Fibroblast of villous mesenchyme (primary cell): Measurements from ENCODE around the gene PEA15. TPM values are rescaled to one million over a fixed set of nuclear protein-coding genes. Genes with fewer than 3 reads are reported as not detected.

Experiments used
- DNase-seq: peaks from one replicate; pipeline ENCODE4 v3.0.0-alpha.2; 2010; ENCODE audit warnings: low read depth
- H3K4me3 ChIP-seq: 2 replicates; pipeline ENCODE4 v1.5.1; 2011; ENCODE audit warnings: low read depth, mild to moderate bottlenecking, low read length
- CTCF ChIP-seq: IDR thresholded peaks from 2 replicates; pipeline ENCODE4 v1.5.1; 2012; ENCODE audit warnings: low read depth, mild to moderate bottlenecking, low read length; ENCODE audit not compliant: insufficient read depth
- total RNA-seq: library from RNA; depleted of rRNA; stranded (reverse); fragments of >200 nt; gene quantifications from 2 replicates; pipeline ENCODE4 v1.2.3, GENCODE V29; 2012

The PEA15 gene
- total RNA-seq, 1 donor: 138 TPM

- DNase-seq: no peak
- no peak for TF ChIP-seq CTCF
- no peak overlapping the region for H3K4me3 ChIP-seq
Observed at GRCh38 chr1:160221089-160221488, 15.9 kb downstream of the PEA15 start.

GRCh38 chr1:160222546-160222945, 17.4 kb downstream of the PEA15 start:
- H3K4me3 ChIP-seq: no peak overlapping the region
- DNase-seq: no peak
- TF ChIP-seq CTCF: no peak

- DNase-seq: no peak
- no peak for TF ChIP-seq CTCF
- no peak overlapping the region for H3K4me3 ChIP-seq
Observed at GRCh38 chr1:160224606-160225005, 19.4 kb downstream of the PEA15 start.

- DNase-seq: no peak
- no peak overlapping the region for H3K4me3 ChIP-seq
- no peak for TF ChIP-seq CTCF
Observed at GRCh38 chr1:160225345-160225744, 20.2 kb downstream of the PEA15 start.

- no peak for TF ChIP-seq CTCF
- H3K4me3 ChIP-seq: no peak overlapping the region
- DNase-seq: no peak
Observed at GRCh38 chr1:160226623-160227022, 21.4 kb downstream of the PEA15 start.

- no peak for DNase-seq
- H3K4me3 ChIP-seq: no peak overlapping the region
- no peak for TF ChIP-seq CTCF
Observed at GRCh38 chr1:160227034-160227433, 21.9 kb downstream of the PEA15 start.

GRCh38 chr1:160227561-160227960, 22.4 kb downstream of the PEA15 start:
- H3K4me3 ChIP-seq: no peak overlapping the region
- no peak for TF ChIP-seq CTCF
- DNase-seq: no peak
